IPS DF 19.7 (cell line): ENCODE measurements around the gene TTC5.
"Not testable (repeated sequence)": the region's sequence is repeated elsewhere in the genome, so short reads cannot be mapped to it uniquely, and the experiment has no call there.

Experiments
- DNase-seq: peaks from one replicate; pipeline ENCODE4 v3.0.0-alpha.2; 2013; ENCODE audit warnings: low read depth, low spot score

Gene TTC5

GRCh38 chr14:20305265-20306078 lies at the start of gene TTC5:
Gene TTC5 (minus strand): TSS chr14:20305951. CDS start chr14:20305937, 14 bp downstream.
- peak; percentile 48 for DNase-seq

GRCh38 chr14:20350860-20351259 lies 45.1 kb upstream of the TTC5 start:
- DNase-seq: no peak

- no peak for DNase-seq
Observed at GRCh38 chr14:20350282-20350681, 44.5 kb upstream of the TTC5 start.

- DNase-seq: no peak
Observed at GRCh38 chr14:20347747-20348146, 42.0 kb upstream of the TTC5 start.

- no peak for DNase-seq
Observed at GRCh38 chr14:20346713-20347112, 41.0 kb upstream of the TTC5 start.

- no peak for DNase-seq
Observed at GRCh38 chr14:20345366-20345765, 39.6 kb upstream of the TTC5 start.

GRCh38 chr14:20343862-20344220 lies 38.1 kb upstream of the TTC5 start:
- DNase-seq: no peak

- peak; percentile 98 for DNase-seq
Observed at GRCh38 chr14:20343092-20343861, 37.5 kb upstream of the TTC5 start, which contains the start of gene PARP2. Gene PARP2 (plus strand): TSS chr14:20343635. CDS start chr14:20343642, 7 bp downstream.

GRCh38 chr14:20341646-20342045 lies 35.9 kb upstream of the TTC5 start:
- no peak for DNase-seq

GRCh38 chr14:20341032-20341431 lies 35.3 kb upstream of the TTC5 start:
- DNase-seq: not testable (repeated sequence)

GRCh38 chr14:20334017-20334416 lies 28.3 kb upstream of the TTC5 start:
- DNase-seq: no peak

GRCh38 chr14:20333494-20333841 lies 27.7 kb upstream of the TTC5 start:
- DNase-seq: no peak

- DNase-seq: peak; percentile 87
Observed at GRCh38 chr14:20332788-20333493, 27.2 kb upstream of the TTC5 start, which contains the start of gene CCNB1IP1. Gene CCNB1IP1 (minus strand): TSS chr14:20333279. CDS start chr14:20316523, 16,756 bp downstream.

- no peak for DNase-seq
Observed at GRCh38 chr14:20332431-20332787, 26.7 kb upstream of the TTC5 start.

GRCh38 chr14:20331053-20331613 lies 25.4 kb upstream of the TTC5 start:
- DNase-seq: no peak

GRCh38 chr14:20329355-20329754 lies 23.6 kb upstream of the TTC5 start:
- no peak for DNase-seq

GRCh38 chr14:20328705-20329104 lies 23.0 kb upstream of the TTC5 start:
- DNase-seq: no peak

- DNase-seq: peak; percentile 5
Observed at GRCh38 chr14:20327005-20327869, 21.5 kb upstream of the TTC5 start.

GRCh38 chr14:20317720-20318119 lies 12.0 kb upstream of the TTC5 start:
- DNase-seq: no peak

- DNase-seq: no peak
Observed at GRCh38 chr14:20314026-20314425, 8.3 kb upstream of the TTC5 start.

GRCh38 chr14:20306079-20306423 lies 300 bp upstream of the TTC5 start:
- no peak for DNase-seq
